NOMO-1 treated with DMSO at 0.1 percent for 48 hours (cell line): ENCODE measurements around the gene MED13L.
A peak's percentile ranks its signal among the peaks of the same experiment; 100 is the strongest.
"Not testable (repeated sequence)": the region's sequence is repeated elsewhere in the genome, so short reads cannot be mapped to it uniquely, and the experiment has no call there.

Experiments used
- DNase-seq: peaks from one replicate; lab custom pipeline; 2025; ENCODE audit not compliant: unreplicated experiment; lab: John Stamatoyannopoulos, UW

MED13L gene

DNA sequence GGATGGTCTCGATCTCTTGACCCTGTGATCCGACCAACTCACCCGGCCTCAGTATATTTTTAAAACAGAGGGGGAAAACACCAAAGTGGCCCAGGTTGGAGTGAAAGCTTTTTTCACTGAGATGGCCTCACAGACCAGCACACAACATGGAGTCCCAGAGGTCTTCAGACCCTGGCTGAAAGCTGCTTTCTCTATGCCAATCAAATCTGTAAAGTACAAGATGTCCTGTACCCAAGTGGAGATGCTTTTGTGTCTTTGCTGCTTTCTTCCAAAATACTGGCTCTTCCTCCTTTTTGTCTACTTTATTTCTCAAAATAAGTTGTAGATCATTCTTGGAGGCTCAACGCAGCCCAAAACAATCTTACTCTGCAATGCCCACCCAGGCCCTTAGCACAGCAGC lies 214.8 kb downstream of the MED13L start:
- DNase-seq = no peak

DNA sequence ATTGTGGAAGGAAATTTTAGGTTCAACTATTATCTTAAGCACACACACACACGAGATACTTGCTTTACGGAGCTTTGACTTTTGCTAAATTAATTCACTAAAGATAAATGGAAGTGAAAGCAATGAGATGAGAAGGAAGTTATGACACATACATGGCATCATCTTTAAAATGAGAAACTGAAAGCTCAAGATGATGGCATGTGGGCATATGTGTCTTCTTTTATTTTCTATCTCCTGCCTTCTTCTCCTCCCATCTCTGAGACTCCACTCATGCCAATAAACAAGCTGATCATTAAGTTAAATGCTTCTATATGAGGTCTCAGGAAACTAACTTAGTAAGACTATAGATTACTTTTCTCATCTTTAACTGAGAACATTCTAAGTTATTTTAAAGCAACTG lies 216.7 kb downstream of the MED13L start:
- peak; percentile 81 for DNase-seq

DNA sequence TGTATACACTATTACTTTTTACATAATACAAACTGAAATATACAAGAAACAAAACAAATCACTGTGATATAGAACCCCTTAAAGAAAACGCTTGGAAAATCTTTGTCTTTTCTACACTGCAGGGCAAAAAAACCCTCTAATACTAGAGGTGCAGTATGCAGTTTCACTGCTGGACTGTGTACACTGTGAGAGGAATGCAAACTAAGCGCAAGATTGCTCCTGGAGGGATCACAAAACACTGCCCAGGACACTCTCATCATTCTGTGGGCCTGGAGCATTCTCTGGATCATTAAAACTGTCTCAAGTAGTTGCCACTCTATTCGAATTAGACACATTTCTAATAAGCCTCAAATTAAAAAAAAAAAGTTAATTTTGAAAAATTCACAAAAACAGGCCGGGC lies 217.6 kb downstream of the MED13L start:
- no peak for DNase-seq

DNA sequence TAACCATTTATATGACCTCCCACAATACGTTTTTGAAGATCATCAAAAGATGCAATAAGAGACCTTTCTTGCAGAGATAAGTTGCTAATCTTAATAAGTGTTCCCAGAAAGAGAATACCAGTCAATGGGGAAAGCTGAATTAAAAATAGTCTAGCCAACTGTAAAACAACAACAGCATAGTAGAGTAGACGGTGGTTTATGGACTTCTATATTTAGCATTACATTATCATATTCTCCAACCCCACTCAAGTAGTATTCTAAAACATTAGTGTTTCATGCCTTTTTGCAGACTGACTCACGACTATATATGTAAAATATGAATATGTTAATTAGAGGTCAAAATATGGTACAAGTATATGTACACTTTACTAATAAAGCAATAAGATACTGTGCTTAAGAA lies 218.9 kb downstream of the MED13L start:
- DNase-seq = no peak

DNA sequence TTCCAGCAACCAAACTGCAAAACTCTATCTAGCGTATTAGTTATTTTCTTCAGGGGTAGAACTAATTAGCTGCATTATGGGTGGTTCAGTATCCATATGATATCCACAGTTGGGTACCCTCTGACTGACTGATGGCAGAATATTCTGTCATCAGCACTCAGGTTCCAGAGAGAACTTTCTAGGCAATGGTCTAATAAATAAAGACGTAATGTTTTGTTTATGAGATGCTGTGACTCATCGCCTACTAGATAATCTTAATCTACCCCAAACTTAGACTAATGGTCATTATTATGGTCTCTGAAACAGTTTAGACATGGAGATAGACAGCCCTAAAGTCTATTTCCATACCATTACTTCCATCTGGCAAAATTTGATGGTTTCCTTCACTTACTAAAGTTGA lies 220.1 kb downstream of the MED13L start:
- DNase-seq = no peak

DNA sequence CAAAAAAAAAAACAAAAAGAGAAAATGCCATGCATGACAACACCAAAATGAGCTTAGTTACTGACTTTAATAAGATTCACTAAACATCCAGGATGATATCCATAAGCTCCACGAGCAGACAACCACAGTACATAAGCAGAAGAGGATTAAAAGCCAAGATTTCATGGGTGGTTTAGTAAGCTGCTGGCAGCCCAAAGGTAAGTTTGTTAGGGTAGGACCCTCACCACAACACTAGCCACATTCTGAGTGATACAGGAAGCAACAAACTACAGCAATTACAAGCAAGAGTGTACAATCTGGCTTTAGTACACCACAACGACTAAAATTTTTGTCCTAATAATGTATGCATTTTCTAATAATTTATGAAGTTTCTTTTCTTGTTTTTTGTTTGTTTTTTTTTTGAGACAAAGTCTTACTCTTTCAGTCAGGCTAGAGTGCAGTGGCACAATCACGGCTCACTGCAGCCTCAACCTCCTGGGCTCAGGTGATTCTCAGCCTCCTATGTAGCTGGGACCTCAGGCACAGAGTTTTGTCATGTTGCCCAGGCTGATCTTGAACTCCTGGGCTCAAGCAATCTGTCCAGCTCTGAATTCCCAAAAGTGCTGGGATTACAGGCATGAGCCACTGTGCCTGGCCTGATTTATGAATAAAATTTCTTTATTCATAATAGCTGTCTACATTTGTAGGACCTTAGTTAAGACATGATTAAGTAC lies 221.4 kb downstream of the MED13L start:
- DNase-seq = no peak

DNA sequence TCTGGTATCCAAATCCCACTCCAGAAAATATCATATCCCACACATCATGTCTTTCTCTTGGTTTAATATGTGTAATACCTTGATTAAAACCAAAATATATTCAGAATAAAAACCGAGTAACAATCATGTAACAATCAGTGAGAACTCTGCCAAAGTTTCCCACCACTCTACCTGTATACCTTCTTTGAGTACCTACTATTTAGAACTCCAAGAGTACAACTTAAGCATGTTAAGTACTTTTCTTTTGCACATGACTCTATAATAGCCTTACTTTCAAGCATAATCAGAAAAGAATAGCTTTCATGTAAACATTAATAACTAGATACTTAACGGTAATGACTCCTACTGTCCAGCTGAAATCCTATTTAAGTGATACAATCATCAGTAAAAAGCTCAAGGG lies 223.2 kb downstream of the MED13L start:
- no peak for DNase-seq

DNA sequence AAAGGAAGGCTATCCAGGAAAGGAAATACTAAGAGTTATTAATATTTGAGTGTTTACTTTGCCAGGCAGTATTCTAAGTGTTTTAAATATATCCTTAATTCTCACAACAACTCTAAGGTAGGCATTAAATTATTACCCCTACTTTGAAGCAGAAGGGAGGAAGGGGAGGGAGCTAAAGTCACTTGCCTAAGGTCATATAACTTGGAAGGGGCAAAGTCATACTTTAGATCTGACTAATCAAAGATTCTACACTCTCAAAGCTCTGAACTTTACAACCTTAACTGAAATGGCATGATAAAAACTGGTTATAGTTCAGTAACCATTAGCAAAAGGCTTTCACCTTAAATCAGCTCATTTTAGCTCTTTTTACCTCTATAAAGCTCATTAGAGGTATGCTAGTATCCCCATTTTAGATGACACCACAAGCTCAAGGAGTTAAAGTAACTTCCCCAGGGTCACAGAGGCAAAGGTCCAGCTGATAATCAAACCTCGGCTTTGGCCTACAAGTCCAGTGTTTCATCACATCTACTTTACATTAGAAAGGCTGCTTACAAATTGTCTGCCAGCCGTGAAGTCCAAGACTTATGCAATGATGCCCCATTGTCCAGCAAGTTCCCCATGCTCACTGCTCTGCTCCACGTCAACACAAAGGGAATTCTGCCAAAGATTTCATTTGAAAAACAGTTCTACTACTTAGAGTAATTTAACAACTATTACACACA lies 223.9 kb downstream of the MED13L start:
- no peak for DNase-seq

DNA sequence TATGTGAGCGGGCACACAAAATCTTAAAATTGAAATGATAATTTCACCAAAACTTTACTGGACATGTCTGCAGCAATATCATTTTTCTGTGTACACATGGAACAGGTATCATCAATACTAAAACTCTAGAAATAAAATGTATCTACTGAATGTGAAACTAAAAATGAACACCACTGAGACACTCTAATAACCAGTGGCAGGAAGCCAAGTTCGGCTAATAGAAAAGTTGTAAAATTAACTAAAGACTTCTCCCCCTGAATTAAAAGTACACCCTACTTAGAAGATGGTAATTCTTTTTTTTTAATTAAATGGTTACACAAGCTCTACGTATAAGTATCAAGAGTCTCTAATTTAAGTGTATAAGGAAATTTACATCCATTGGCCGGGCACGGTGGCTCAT lies 227.2 kb downstream of the MED13L start:
- no peak for DNase-seq

DNA sequence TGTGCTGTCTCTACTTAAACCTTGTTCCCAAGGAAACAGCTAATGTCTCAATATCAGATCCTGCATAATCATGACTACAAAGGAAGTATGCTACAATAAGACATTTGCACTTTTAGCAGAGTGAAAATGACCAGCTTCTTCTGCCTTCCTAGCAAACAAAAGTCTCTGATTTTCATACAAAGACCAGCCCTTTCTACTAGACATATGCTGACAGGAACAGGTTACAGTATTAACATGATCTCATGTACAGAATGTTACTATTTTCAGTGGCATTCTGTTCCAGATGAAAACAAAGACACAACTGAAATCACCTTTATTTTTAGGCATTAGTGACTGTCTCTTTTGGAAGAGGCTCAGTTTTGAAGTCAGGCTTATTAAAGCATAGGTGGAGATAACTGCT lies 228.6 kb downstream of the MED13L start:
- DNase-seq = no peak

DNA sequence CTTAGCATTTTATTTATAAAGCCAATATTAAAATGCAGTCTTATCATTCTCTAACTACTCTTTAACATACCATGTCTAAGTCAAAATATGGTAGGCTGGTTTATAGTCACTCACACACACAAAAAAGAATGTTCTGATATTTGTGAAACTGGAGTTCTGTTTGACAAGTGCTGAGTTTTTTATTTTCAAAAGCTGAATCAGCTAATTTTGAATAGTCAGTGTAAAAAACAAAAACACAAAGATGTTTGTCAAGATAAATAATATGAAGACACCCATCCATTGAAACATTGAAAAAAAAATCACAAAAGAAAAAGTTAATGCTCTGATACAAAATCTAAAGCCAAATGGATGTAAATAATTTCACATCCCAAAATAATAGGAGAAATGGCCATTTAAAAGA lies 231.5 kb downstream of the MED13L start:
- DNase-seq = no peak

DNA sequence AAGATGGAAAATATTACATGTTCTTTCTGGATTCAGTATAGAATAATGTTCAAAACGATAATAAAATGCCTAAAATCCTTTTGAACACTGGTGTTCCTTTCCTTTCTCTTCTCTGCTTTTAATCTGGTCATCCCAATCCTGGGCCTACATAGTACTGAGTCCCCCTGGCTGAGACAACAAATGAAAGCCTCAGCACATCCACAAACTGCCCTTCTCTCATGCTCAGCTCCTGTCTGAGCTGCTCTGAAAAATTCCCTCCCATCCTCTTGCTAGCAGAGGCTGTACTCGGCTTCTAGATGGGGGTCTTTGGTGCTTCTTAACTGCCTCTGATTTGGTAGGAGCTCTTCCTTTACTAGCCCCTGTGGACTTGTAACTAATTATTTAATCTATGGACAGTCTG lies 232.3 kb downstream of the MED13L start:
- DNase-seq = no peak

DNA sequence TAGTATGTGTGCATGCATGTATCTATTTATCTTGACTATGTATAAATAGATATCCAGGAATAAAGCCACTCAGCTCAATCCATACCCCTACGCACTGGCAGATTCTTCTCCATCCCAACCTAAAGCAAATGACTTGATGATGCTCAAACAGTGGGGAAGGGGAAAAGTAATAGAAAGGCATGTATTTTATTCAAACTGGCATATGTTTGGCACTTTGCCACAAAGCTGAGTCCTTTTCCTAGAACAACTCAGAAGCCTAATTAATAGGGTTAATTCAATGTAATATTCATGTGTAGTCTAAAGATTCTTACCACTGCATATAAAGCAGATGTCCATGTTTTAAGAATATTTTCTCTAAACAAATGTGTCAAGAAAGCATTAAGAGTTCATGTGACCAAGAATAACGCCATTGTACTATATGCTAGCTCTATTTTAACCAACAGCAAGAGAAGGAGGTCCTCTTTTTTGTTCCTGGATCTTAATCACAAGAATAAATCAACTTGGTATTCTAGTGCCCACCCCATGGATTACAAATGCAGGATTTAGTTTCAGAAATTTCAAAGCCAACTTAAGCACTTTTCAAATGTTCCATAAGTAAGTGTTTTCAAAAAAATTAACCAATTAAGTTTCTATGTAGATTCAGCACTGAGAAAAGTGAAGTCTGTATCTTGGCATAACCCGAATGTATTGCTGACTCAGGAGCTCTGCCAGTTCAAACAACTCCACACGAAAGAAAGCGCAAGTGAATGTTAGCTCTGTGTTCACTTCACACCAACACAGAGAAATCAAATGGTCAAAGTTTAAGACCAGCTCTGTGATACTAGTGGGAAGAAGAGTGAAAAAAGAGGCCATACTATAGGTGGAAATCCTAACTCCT lies 233.6 kb downstream of the MED13L start:
- no peak for DNase-seq

DNA sequence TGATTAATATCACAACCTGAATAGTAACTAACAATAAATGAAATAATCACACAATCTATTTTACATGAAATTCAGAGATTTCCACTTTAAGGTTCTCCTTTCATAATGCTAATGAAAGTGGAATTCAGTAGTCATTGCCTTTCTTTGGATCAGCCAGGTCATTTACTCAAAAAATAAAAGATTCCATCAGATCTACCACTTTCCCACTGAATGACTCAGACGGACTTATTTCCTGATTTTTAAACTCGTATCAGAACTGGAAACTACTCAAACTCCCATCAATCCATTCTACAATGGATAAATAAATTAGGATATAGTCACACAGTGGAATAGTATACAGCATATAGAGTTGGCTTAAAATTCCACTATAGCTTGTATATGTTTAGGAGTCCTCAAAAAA lies 237.1 kb downstream of the MED13L start:
- DNase-seq = no peak

DNA sequence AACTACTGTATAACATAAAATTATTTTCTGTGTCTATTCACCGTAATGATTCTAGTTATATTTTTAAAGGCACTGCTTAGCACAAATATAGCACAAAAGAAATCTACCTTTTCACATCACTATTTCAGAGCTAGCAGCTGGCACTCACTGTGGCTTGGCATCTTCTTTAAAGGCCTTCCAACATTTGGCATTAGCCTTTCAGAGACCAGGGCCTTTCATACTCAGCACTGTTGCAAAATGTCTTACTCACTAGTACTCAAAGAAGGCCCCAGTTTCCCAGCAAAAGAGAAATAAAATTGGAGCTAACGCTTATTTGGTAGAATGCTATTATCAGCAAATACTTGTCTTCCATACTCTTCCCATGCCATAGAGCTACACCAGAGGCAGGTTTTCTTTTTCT lies 238.4 kb downstream of the MED13L start:
- DNase-seq = no peak

DNA sequence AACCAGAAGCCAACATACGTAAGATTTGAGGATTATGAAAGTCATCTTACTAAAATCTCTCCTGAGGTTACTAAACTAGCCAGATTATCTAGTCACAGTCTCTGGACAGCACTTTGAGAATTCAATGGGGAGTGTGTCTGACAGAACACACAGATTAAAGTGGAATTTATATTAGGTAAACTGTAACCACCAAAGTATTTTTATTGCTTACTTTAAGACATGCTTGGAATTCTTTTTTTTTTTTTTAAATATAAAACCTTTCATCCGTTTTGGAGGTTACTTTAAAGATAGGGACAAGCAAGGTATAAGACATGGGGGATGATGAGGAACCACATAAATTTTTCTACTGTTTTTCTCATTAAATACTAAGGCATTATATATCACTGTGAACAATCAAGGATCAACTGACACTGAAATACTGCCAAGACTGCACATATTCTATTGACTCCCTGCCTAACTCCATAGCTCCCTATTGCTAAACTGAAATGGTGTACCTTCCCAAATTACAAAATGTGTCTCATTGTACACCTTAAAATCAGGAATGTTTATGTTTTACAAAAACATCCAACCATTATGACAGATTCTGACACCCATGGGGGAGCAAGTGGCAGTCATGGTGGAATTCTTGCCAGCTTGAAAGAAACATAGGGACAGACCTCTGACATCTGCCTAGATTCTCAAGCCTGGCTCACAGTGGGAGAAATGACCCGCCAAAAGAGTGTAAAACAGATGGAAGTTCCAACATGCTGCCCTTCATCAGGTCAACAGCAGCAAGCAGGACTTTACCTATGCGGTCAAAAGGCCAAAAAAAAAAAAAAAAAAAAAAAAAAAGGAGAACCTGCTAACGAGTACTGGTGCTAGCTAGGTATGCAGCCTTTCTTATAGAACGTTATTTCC lies 239.3 kb downstream of the MED13L start:
- DNase-seq = no peak

DNA sequence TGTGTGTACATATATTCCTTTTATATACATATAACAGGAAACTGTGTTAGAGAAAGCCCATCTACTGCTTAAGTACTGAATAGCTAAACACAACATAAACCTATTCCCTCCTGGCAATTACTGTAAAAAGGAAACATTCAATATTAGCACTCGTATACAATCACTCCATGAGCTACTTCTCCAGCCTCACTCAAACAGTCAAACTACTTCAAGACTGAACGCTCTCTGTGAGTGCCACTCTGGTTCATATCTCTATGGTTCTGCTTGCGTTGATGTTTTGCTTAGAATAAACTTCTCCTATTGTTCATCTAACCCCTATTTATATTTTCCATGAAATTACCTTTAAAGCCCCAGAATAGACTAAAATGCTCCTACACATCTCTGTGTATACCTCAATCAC lies 243.7 kb downstream of the MED13L start:
- no peak for DNase-seq

DNA sequence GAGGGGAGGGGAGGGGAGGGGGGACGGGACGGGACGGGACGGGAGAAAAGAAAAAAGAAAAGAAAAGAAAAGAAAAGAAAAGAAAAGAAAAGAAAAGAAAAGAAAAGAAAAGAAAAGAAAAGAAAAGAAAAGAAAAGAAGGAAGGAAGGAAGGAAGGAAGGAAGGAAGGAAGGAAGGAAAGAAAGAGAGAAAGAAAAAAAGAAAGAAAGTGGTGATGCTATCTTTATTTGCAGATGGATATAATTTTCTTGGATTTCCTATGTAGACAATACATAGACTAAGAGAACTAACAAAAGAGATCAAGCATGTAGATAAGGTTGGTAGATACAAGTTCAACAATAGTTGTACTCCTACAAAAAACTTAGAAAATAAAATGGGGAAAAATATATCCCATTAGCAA lies 245.9 kb downstream of the MED13L start:
- DNase-seq = not testable (repeated sequence)

DNA sequence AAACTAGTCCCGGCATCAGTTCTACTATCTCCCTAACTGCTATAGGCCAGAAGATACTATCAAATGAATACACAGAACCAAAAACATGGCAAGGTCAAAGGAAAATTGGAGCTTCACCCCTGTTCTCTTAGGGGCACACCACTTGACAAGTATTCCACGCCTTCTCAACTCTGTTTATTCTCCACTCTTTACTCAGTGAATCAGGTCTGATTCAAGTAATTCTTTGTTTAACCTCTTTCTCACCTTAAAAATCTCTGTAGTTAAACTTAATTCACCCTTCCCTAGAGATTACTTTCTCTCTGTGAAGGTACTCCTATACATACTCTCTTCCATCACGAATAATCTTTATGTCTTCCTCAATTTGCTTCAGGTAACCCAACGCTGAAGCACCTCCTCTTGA lies 248.9 kb downstream of the MED13L start:
- no peak for DNase-seq

DNA sequence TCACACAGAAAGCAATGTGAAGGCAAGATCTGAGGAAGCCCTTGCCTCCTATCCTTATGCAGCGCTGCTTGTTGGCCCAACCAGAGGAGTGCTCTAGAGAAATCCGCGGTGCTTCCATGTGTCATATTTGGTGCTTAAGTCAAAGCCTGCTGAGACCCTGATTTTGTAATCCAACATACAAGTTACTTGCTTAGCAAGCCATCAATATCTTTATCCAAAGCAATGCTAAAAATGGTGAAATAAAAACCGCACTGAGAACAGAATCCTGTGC lies 250.0 kb downstream of the MED13L start:
- no peak for DNase-seq
